ENCODE results near the gene HSPA12B.

The HSPA12B gene

GRCh38 chr20:3697588-3698305 lies 34.7 kb upstream of the HSPA12B start:
- H3K27ac ChIP-seq = no peak overlapping the region
- no peaks in the 10 kb centered on the region for H3K9me3 ChIP-seq (ENCODE audit: control insufficient read depth, low read length)
- TF ChIP-seq CTCF (IDR thresholded peaks at IDR 0.05) = no peak
- H3K79me2 ChIP-seq = no peaks in the 10 kb centered on the region
- H3K4me2 ChIP-seq (ENCODE audit: low read length) = no peak overlapping the region
- no peaks in the 10 kb centered on the region for H3K36me3 ChIP-seq (ENCODE audit: control insufficient read depth, insufficient read depth, low read length)
- H3K27me3 ChIP-seq (ENCODE audit: control insufficient read depth, insufficient read depth, low read length) = no peaks in the 10 kb centered on the region
- H3K4me1 ChIP-seq = no peaks in the 10 kb centered on the region
- H3K9ac ChIP-seq = no peak overlapping the region
- H3K4me3 ChIP-seq (ENCODE audit: low read depth, low read length) = no peak overlapping the region
- H2AFZ ChIP-seq = no peak overlapping the region

- Histone ChIP-seq H3K27ac (no peak overlapping the region), H3K9ac (no peak overlapping the region), H3K4me3 (ENCODE audit: low read depth, low read length) (no peak overlapping the region), H3K27me3 (ENCODE audit: control insufficient read depth, insufficient read depth, low read length) (no peaks in the 10 kb centered on the region), H3K79me2 (no peaks in the 10 kb centered on the region), H3K9me3 (ENCODE audit: control insufficient read depth, low read length) (no peaks in the 10 kb centered on the region), H3K4me1 (no peaks in the 10 kb centered on the region), H3K36me3 (ENCODE audit: control insufficient read depth, insufficient read depth, low read length) (no peaks in the 10 kb centered on the region), H3K4me2 (ENCODE audit: low read length) (no peak overlapping the region), H2AFZ (no peak overlapping the region)
- no peak for TF ChIP-seq CTCF (IDR thresholded peaks at IDR 0.05)
Observed at GRCh38 chr20:3698591-3699001, 33.9 kb upstream of the HSPA12B start.

GRCh38 chr20:3699037-3699436 lies 33.4 kb upstream of the HSPA12B start:
- Histone ChIP-seq H3K9ac (no peak overlapping the region), H3K79me2 (no peaks in the 10 kb centered on the region), H3K27me3 (ENCODE audit: control insufficient read depth, insufficient read depth, low read length) (no peaks in the 10 kb centered on the region), H3K4me1 (no peaks in the 10 kb centered on the region), H3K4me2 (ENCODE audit: low read length) (no peak overlapping the region), H2AFZ (no peak overlapping the region), H3K4me3 (ENCODE audit: low read depth, low read length) (no peak overlapping the region), H3K27ac (no peak overlapping the region), H3K36me3 (ENCODE audit: control insufficient read depth, insufficient read depth, low read length) (no peaks in the 10 kb centered on the region), H3K9me3 (ENCODE audit: control insufficient read depth, low read length) (no peaks in the 10 kb centered on the region)
- TF ChIP-seq CTCF (IDR thresholded peaks at IDR 0.05) = no peak

DNA sequence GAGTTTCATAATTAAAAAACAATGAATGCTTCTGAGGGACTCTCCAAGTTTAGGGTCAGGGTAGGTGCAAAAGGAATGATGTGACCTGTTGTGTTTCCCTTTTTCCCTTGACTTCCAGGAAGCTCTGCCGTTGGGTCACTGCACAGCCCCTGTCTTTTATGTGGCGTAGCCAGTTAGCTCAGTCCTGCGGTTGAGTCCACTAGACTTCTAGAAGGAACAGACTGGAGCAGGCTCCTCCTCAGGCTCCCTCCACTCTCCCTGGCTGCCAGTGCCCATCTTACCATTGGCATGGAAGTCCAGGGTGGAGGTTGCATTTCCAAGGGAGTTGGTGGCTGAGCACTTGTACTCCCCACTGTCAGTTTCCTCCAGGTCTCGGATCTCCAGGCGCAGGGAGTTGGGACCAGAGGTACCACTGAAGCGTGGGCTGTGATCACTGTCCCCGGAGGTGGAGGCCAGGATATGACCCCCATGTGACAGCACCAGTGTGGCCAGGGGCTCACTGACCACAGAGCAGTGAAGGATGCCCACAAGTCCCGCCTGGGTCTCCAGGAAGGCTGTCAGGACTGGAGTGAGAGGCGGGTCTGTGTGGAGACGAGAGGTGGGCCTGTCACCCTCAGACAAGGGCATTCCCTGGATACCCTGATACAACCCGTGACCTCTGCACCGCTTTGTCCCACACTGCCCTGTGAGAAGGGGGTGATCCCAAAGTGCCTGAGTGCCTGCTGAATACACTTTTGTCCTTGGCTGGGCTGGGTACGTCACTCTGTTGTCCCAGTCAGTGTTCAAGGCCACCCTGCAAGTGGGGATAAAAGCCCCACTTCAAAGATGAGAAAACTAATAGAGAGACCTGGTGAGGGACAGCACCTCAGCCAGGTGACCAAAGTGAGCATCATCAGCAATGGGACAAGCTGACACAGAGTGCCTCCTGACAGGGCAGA lies 31.2 kb upstream of the HSPA12B start:
- H3K9ac ChIP-seq = no peak overlapping the region
- H2AFZ ChIP-seq = no peak overlapping the region
- H3K36me3 ChIP-seq (ENCODE audit: control insufficient read depth, insufficient read depth, low read length) = no peaks in the 10 kb centered on the region
- no peaks in the 10 kb centered on the region for H3K4me1 ChIP-seq
- H3K27me3 ChIP-seq (ENCODE audit: control insufficient read depth, insufficient read depth, low read length) = no peaks in the 10 kb centered on the region
- H3K27ac ChIP-seq = no peak overlapping the region
- no peak overlapping the region for H3K4me3 ChIP-seq (ENCODE audit: low read depth, low read length)
- no peaks in the 10 kb centered on the region for H3K79me2 ChIP-seq
- no peak for TF ChIP-seq CTCF (IDR thresholded peaks at IDR 0.05)
- no peaks in the 10 kb centered on the region for H3K9me3 ChIP-seq (ENCODE audit: control insufficient read depth, low read length)
- H3K4me2 ChIP-seq (ENCODE audit: low read length) = no peak overlapping the region
